Kidney (tissue), 14 donors: Measurements from ENCODE around the gene TOR1A. TPM values are rescaled to one million over a fixed set of nuclear protein-coding genes. Genes with fewer than 3 reads are reported as not detected.
A peak's percentile ranks its signal among the peaks of the same experiment; 100 is the strongest.

Experiments used
- DNase-seq, 5 donors: peaks; one replicate each; pipeline ENCODE4 v3.0.0-alpha.2; 2013 to 2020
- FAIRE-seq: peaks from 2 replicates; lab custom pipeline; 2012; peaks lifted over from hg19 to GRCh38; lab: Jason Lieb, UNC
- H3K27ac ChIP-seq, 2 donors: one replicate each; pipeline ENCODE4 v1.7.0; 2013; ENCODE audit warnings: low read depth in 2 of 2, low read length in 2 of 2, inconsistent platforms in 1 of 2
- H3K27me3 ChIP-seq: one replicate; pipeline ENCODE4 v1.7.1; 2013; ENCODE audit warnings: low read length, inconsistent platforms; ENCODE audit not compliant: control insufficient read depth, insufficient read depth
- H3K36me3 ChIP-seq, 3 donors: one replicate each; pipeline versions ENCODE4 v1.7.0 to v1.7.1; 2013; ENCODE audit warnings: low read length in 3 of 3, control low read depth in 1 of 3, inconsistent platforms in 1 of 3; ENCODE audit not compliant: insufficient read depth in 3 of 3, control insufficient read depth in 2 of 3
- H3K4me1 ChIP-seq, 3 donors: one replicate each; pipeline versions ENCODE4 v1.7.0 to v1.7.1; 2013; ENCODE audit warnings: low read length in 3 of 3, inconsistent platforms in 1 of 3, low read depth in 1 of 3; ENCODE audit not compliant: control insufficient read depth in 2 of 3, insufficient read depth in 2 of 3
- H3K4me3 ChIP-seq, 3 donors: one replicate each; pipeline versions ENCODE4 v1.7.0 to v1.8.1; 2013; ENCODE audit warnings: low read length in 3 of 3, control low read depth in 1 of 3, inconsistent platforms in 1 of 3
- H3K9ac ChIP-seq, 3 donors: one replicate each; pipeline versions ENCODE4 v1.7.0 to v1.7.1; 2013; ENCODE audit warnings: low read length in 3 of 3, control low read depth in 1 of 3, inconsistent platforms in 1 of 3
- H3K9me3 ChIP-seq, 3 donors: one replicate each; pipeline versions ENCODE4 v1.7.0 to v1.7.1; 2013; ENCODE audit warnings: low read length in 3 of 3, control low read depth in 1 of 3, inconsistent platforms in 1 of 3; ENCODE audit not compliant: control insufficient read depth in 2 of 3, insufficient read depth in 1 of 3
- CTCF ChIP-seq: IDR thresholded peaks from 3 replicates; pipeline ENCODE4 v1.5.1; 2012; ENCODE audit warnings: mild to moderate bottlenecking, moderate library complexity, borderline replicate concordance; ENCODE audit not compliant: insufficient read depth; ENCODE audit errors: extremely low read depth
- intact Hi-C: fragments of 100-400 bp; cut with DNase I; formaldehyde crosslinking; loops from one replicate; pipeline ENCODE4 v1.11.1; 2022
- polyA plus RNA-seq: library from polyadenylated mRNA; stranded (reverse); fragments of 350-450 nt; fragmentation: Illumina TruSeq; extraction: RNeasy Lipid Tissue Mini Kit (QIAGEN cat#74804); gene quantifications from one replicate; pipeline ENCODE4 v1.2.3, GENCODE V29; 2014; ENCODE audit warnings: low read depth, low replicate concordance; ENCODE audit not compliant: insufficient read depth
- total RNA-seq: library from RNA; stranded (reverse); fragmentation: NEBNext Ultra II Directional; extraction: Animal tissue kit (Norgen Biotek cat#: 25700); gene quantifications from one replicate; pipeline ENCODE4 v1.2.1, GENCODE V29; 2021
- donor health status: control.
- donor health status: control.
- donor health status: control.
- donor health status: control.
- donor health status: control.
- donor health status: DM: yes; HTN: yes; CAD: no.
- donor health status: Normal renal cell carcinoma (clear cell type).

TOR1A gene
- total and polyA plus RNA-seq, 2 donors from 2014 or later = 24.6 to 29.2 TPM

- H3K27ac ChIP-seq = peak overlapping the region in 1 of 2 donors; percentile 28
- H3K9ac ChIP-seq = peak overlapping the region; percentile 4 to 84 (median 15)
- FAIRE-seq = no peak
- H3K4me1 ChIP-seq = peaks cover 0 to 9% (median 4%) of the 10 kb centered on the region in 3 donors
- no peaks in the 10 kb centered on the region for H3K27me3 ChIP-seq
- H3K4me3 ChIP-seq = peak overlapping the region; percentile 57 to 99 (median 76)
- H3K9me3 ChIP-seq = no peaks in the 10 kb centered on the region
- no peak for TF ChIP-seq CTCF
- intact Hi-C loops = no loop called here
- H3K36me3 ChIP-seq = peaks cover 5 to 21% (median 6%) of the 10 kb centered on the region in 3 donors
- peak in 1 of 5 donors; percentile 15 for DNase-seq
Measured at GRCh38 chr9:129835860-129836223, 11.9 kb upstream of the TOR1A start.

GRCh38 chr9:129835128-129835859, 11.4 kb upstream of the TOR1A start, which contains the start of the genes C9orf78 and USP20:
TSS of gene C9orf78 (minus strand) at chr9:129835275. CDS start at chr9:129835221, 54 bp downstream.
TSS of gene USP20 (plus strand) at chr9:129835458. CDS start at chr9:129852556, 17,098 bp downstream.
- H3K4me3 ChIP-seq = peak within 1 kb of the TSS; percentile 91 to 99 (median 99)
- peak; percentile 96 to 99 (median 98) for DNase-seq
- H3K27ac ChIP-seq = peak within 1 kb of the TSS; percentile 76 to 82
- peaks cover 5 to 27% (median 6%) of the 10 kb centered on the region in 3 donors for H3K36me3 ChIP-seq
- H3K9ac ChIP-seq = peak within 1 kb of the TSS; percentile 85 to 95 (median 90)
- TF ChIP-seq CTCF = no peak
- no peak for FAIRE-seq
- no peaks in the 10 kb centered on the region for H3K9me3 ChIP-seq
- H3K27me3 ChIP-seq = no peaks in the 10 kb centered on the region
- intact Hi-C loops = no loop called here
- H3K4me1 ChIP-seq = peaks cover 0 to 9% (median 4%) of the 10 kb centered on the region in 3 donors

GRCh38 chr9:129834489-129835127, 10.7 kb upstream of the TOR1A start:
- Histone ChIP-seq H3K4me3 (peak overlapping the region; percentile 91 to 99 (median 99)), H3K27me3 (no peaks in the 10 kb centered on the region), H3K27ac (peak overlapping the region; percentile 76 to 82), H3K9ac (peak overlapping the region; percentile 85 to 95 (median 90)), H3K36me3 (peaks cover 5 to 34% (median 9%) of the 10 kb centered on the region in 3 donors), H3K4me1 (peaks cover 0 to 9% (median 4%) of the 10 kb centered on the region in 3 donors), H3K9me3 (no peaks in the 10 kb centered on the region)
- no peak for FAIRE-seq
- TF ChIP-seq CTCF = no peak
- peak in 2 of 5 donors; percentile 14 to 75 for DNase-seq
- intact Hi-C loops = no loop called here
